Measurements from ENCODE around the gene TPCN2. TPM values are rescaled to one million over a fixed set of nuclear protein-coding genes. Genes with fewer than 3 reads are reported as not detected.

Gene TPCN2
- total RNA-seq, 3 donors from 2014 or later (not counting 1 experiment from before 2014, with no cell fraction given): 14.9 to 18.3 (median 18.2) TPM

DNA sequence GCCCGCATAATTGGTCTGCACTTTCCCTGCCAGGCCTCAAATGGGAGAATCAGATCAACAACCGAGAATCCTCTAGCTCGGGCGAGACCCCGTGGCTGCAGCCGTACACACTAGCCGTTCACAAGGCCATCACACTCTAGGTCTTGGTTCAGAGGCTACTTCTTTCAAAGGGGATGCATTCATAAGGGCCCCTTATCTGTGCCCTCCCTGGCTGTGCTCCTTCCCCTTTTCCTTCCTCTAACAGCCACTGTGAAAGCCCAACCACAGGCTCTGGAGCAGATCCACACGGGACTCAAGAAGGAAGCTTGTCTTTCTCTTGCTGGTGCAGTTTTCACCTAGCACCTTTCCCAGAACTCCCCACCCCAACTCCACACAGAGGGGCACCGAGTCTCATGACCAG is 131.5 kb downstream of the TPCN2 start:
- H3K27ac Mint-ChIP-seq: no peak overlapping the region
- H3K9me3 ChIP-seq (ENCODE audit: control insufficient read depth, insufficient read depth, low read length): no peaks in the 10 kb centered on the region
- no peak overlapping the region for H3K27ac ChIP-seq (ENCODE audit: low read length)
- H3K36me3 ChIP-seq (ENCODE audit: control insufficient read depth, insufficient read depth, low read length): no peaks in the 10 kb centered on the region
- WGBS (ENCODE audit: insufficient coverage): 49% methylated on average over 9 of the region's 9 CpGs
- no peaks in the 10 kb centered on the region for H3K9me3 Mint-ChIP-seq
- no peak overlapping the region for H3K4me3 ChIP-seq (ENCODE audit: low read length)
- ATAC-seq (no peak), DNase-seq (no peak)
- TF ChIP-seq, protein P1, sequence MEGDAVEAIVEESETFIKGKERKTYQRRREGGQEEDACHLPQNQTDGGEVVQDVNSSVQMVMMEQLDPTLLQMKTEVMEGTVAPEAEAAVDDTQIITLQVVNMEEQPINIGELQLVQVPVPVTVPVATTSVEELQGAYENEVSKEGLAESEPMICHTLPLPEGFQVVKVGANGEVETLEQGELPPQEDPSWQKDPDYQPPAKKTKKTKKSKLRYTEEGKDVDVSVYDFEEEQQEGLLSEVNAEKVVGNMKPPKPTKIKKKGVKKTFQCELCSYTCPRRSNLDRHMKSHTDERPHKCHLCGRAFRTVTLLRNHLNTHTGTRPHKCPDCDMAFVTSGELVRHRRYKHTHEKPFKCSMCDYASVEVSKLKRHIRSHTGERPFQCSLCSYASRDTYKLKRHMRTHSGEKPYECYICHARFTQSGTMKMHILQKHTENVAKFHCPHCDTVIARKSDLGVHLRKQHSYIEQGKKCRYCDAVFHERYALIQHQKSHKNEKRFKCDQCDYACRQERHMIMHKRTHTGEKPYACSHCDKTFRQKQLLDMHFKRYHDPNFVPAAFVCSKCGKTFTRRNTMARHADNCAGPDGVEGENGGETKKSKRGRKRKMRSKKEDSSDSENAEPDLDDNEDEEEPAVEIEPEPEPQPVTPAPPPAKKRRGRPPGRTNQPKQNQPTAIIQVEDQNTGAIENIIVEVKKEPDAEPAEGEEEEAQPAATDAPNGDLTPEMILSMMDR (IDR thresholded peaks at IDR 0.05): no peak
- H3K27me3 Mint-ChIP-seq (ENCODE audit: low read depth in 2 of 2): peaks cover 0 to 4% of the 10 kb centered on the region in 2 donors
- no peaks in the 10 kb centered on the region for H3K4me1 Mint-ChIP-seq
- intact Hi-C loops (cut with micrococcal nuclease): no loop called here
- H3K4me3 Mint-ChIP-seq: no peak overlapping the region
- H3K27me3 ChIP-seq (ENCODE audit: control insufficient read depth, insufficient read depth, low read length): no peaks in the 10 kb centered on the region
- H3K4me1 ChIP-seq (ENCODE audit: control insufficient read depth, insufficient read depth, low read length): no peaks in the 10 kb centered on the region
- no peaks in the 10 kb centered on the region for H3K36me3 Mint-ChIP-seq

- no peak overlapping the region for H3K27ac Mint-ChIP-seq
- Histone ChIP-seq H3K36me3 (ENCODE audit: control insufficient read depth, insufficient read depth, low read length) (no peaks in the 10 kb centered on the region), H3K4me3 (ENCODE audit: low read length) (no peak overlapping the region), H3K27ac (ENCODE audit: low read length) (no peak overlapping the region), H3K9me3 (ENCODE audit: control insufficient read depth, insufficient read depth, low read length) (no peaks in the 10 kb centered on the region), H3K4me1 (ENCODE audit: control insufficient read depth, insufficient read depth, low read length) (no peaks in the 10 kb centered on the region), H3K27me3 (ENCODE audit: control insufficient read depth, insufficient read depth, low read length) (no peaks in the 10 kb centered on the region)
- TF ChIP-seq, protein P1 (IDR thresholded peaks at IDR 0.05): no peak
- H3K9me3 Mint-ChIP-seq: no peaks in the 10 kb centered on the region
- H3K27me3 Mint-ChIP-seq (ENCODE audit: low read depth in 2 of 2): peaks cover 0 to 4% of the 10 kb centered on the region in 2 donors
- no peak overlapping the region for H3K4me3 Mint-ChIP-seq
- ATAC-seq: no peak
- no peak for DNase-seq
- H3K4me1 Mint-ChIP-seq: no peaks in the 10 kb centered on the region
- intact Hi-C loops (cut with micrococcal nuclease): no loop called here
- H3K36me3 Mint-ChIP-seq: no peaks in the 10 kb centered on the region
- WGBS (ENCODE audit: insufficient coverage): 55% methylated on average over 1 of the region's 3 CpGs
Observed at GRCh38 chr11:69180726-69181125, 132.0 kb downstream of the TPCN2 start.

DNA sequence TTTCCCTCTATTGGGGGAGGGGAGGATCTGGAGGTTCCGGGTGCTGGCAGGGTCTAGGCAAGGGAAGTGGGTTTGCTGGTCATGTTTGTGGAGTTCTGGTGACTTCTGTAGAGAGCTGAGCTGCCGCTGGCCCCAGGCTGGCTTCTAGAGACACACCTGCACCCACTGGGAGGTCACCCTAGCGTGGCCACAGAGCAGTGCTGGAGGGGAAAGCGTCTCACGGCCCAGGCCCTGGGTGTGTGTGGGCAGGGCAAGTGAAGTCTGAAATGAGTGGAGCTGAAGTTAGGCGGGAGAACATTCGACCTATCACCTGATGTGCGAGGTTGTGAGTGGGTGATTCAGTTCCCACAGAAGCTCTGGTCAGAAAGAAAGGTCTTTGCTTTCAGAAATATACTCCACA is 134.9 kb downstream of the TPCN2 start:
- intact Hi-C loops (cut with micrococcal nuclease): no loop called here
- ATAC-seq (no peak), DNase-seq (no peak)
- H3K4me3 Mint-ChIP-seq: no peak overlapping the region
- no peak overlapping the region for H3K27ac Mint-ChIP-seq
- Histone ChIP-seq H3K4me1 (ENCODE audit: control insufficient read depth, insufficient read depth, low read length) (no peaks in the 10 kb centered on the region), H3K27me3 (ENCODE audit: control insufficient read depth, insufficient read depth, low read length) (no peaks in the 10 kb centered on the region), H3K27ac (ENCODE audit: low read length) (no peak overlapping the region), H3K36me3 (ENCODE audit: control insufficient read depth, insufficient read depth, low read length) (no peaks in the 10 kb centered on the region), H3K9me3 (ENCODE audit: control insufficient read depth, insufficient read depth, low read length) (peaks cover 4% of the 10 kb centered on the region), H3K4me3 (ENCODE audit: low read length) (no peak overlapping the region)
- TF ChIP-seq, protein P1 (IDR thresholded peaks at IDR 0.05): no peak
- H3K4me1 Mint-ChIP-seq: no peaks in the 10 kb centered on the region
- H3K9me3 Mint-ChIP-seq: no peaks in the 10 kb centered on the region
- peaks cover 0 to 4% of the 10 kb centered on the region in 2 donors for H3K27me3 Mint-ChIP-seq (ENCODE audit: low read depth in 2 of 2)
- no peaks in the 10 kb centered on the region for H3K36me3 Mint-ChIP-seq
- WGBS (ENCODE audit: insufficient coverage): 48% methylated on average over 8 of the region's 8 CpGs

Other genes with a start within 250 kb of the TPCN2 start
- gene CPT1A, start 207.0 kb upstream of the TPCN2 start, total RNA-seq: 100 to 1,000 TPM in 2 of 3 donors, 10 to 100 TPM in 1; 70.3 to 129 (median 100) TPM
- gene MRPL21, start 145.1 kb upstream of the TPCN2 start, total RNA-seq: 10 to 100 TPM; 39.0 to 47.4 (median 40.3) TPM
- 10 to 100 TPM; 31.5 to 52.3 (median 48.5) TPM for gene IGHMBP2, start 145.0 kb upstream of the TPCN2 start, total RNA-seq
- gene MRGPRD, start 67.9 kb upstream of the TPCN2 start, total RNA-seq: not detected
- gene MRGPRF, start 35.7 kb upstream of the TPCN2 start, total RNA-seq: not detected
- under 1 TPM; 0.23 to 0.42 (median 0.40) TPM for gene SMIM38, start 107.0 kb downstream of the TPCN2 start, total RNA-seq
- gene MYEOV, start 245.2 kb downstream of the TPCN2 start, total RNA-seq: 1 to 10 TPM in 2 of 3 donors, not detected in 1; 1.1 to 1.2 TPM

Data from natural killer cell (primary cell).